GM18526 (cell line): Measurements from ENCODE around the gene ATF2.

Experiments
- POLR2A ChIP-seq: IDR thresholded peaks from 3 replicates; pipeline ENCODE4 v1.6.1; 2011; ENCODE audit not compliant: insufficient read length; ENCODE audit errors: extremely low read depth

ATF2 gene

GRCh38 chr2:175055993-175056392, 112.0 kb downstream of the ATF2 start:
- no peak for TF ChIP-seq POLR2A

GRCh38 chr2:175054340-175054739, 113.7 kb downstream of the ATF2 start:
- TF ChIP-seq POLR2A, result no peak

GRCh38 chr2:175049661-175050060, 118.3 kb downstream of the ATF2 start:
- no peak for TF ChIP-seq POLR2A

GRCh38 chr2:175048275-175048674, 119.7 kb downstream of the ATF2 start:
- TF ChIP-seq POLR2A, result no peak

- no peak for TF ChIP-seq POLR2A
Observed at GRCh38 chr2:175039490-175039889, 128.5 kb downstream of the ATF2 start.

- TF ChIP-seq POLR2A, result no peak
Observed at GRCh38 chr2:175039031-175039430, 129.0 kb downstream of the ATF2 start.

- TF ChIP-seq POLR2A, result no peak
Observed at GRCh38 chr2:175037941-175038340, 130.1 kb downstream of the ATF2 start.

GRCh38 chr2:175036582-175037018, 131.4 kb downstream of the ATF2 start:
- TF ChIP-seq POLR2A, result no peak

GRCh38 chr2:175035806-175036205, 132.2 kb downstream of the ATF2 start:
- no peak for TF ChIP-seq POLR2A

GRCh38 chr2:175034716-175035115, 133.3 kb downstream of the ATF2 start:
- no peak for TF ChIP-seq POLR2A

- TF ChIP-seq POLR2A, result no peak
Observed at GRCh38 chr2:175030380-175031271, 137.4 kb downstream of the ATF2 start.

- no peak for TF ChIP-seq POLR2A
Observed at GRCh38 chr2:175027755-175028154, 140.2 kb downstream of the ATF2 start.

- TF ChIP-seq POLR2A, result no peak
Observed at GRCh38 chr2:175026385-175026784, 141.6 kb downstream of the ATF2 start.

- no peak for TF ChIP-seq POLR2A
Observed at GRCh38 chr2:175025946-175026345, 142.1 kb downstream of the ATF2 start.

GRCh38 chr2:175025233-175025632, 142.8 kb downstream of the ATF2 start:
- no peak for TF ChIP-seq POLR2A

- no peak for TF ChIP-seq POLR2A
Observed at GRCh38 chr2:175022923-175023322, 145.1 kb downstream of the ATF2 start.
